OCI-LY1 (cell line): Measurements from ENCODE around the gene SNRNP35.

Experiments
- CTCF ChIP-seq: fragments of 200-600 bp; sonication (generic), shearing (Covaris generic); IDR thresholded peaks from 2 replicates; pipeline ENCODE4 v1.5.1; 2017; ENCODE audit warnings: mild to moderate bottlenecking, antibody characterized with exemption, low read length, moderate library complexity, mixed read lengths
- EZH2 ChIP-seq: fragments of 200-600 bp; sonication (generic), shearing (Covaris generic); IDR thresholded peaks from 2 replicates; pipeline ENCODE4 v1.8.0; 2017; ENCODE audit warnings: borderline replicate concordance, mixed run types, mild to moderate bottlenecking, antibody characterized with exemption, low read length, moderate library complexity, mixed read lengths

- TF ChIP-seq CTCF (no peak), EZH2 (no peak)
Measured at GRCh38 chr12:123494124-123494851, 36.3 kb downstream of the SNRNP35 start.
